H9 (cell line): ENCODE data around the gene SPX. TPM values are rescaled to one million over a fixed set of nuclear protein-coding genes. Genes with fewer than 3 reads are reported as not detected.

Source experiments
- DNase-seq: peaks from one replicate; pipeline ENCODE4 v3.0.0-alpha.2; 2017
- H2AFZ ChIP-seq: one replicate; pipeline ENCODE4 v1.6.1; 2013; ENCODE audit warnings: mild to moderate bottlenecking, low read length, control low read depth, moderate library complexity
- H2AK5ac ChIP-seq: 2 replicates; pipeline ENCODE4 v1.6.1; 2013; ENCODE audit warnings: low read length, control low read depth, mixed read lengths; ENCODE audit not compliant: insufficient read length
- H2BK120ac ChIP-seq: one replicate; pipeline ENCODE4 v1.6.1; 2013; ENCODE audit warnings: low read depth, mild to moderate bottlenecking, low read length, control low read depth, inconsistent platforms; ENCODE audit not compliant: poor library complexity, severe bottlenecking
- H2BK12ac ChIP-seq: 2 replicates; pipeline ENCODE4 v1.6.1; 2013; ENCODE audit warnings: low read length, control low read depth, mixed read lengths, low read depth; ENCODE audit not compliant: insufficient read length
- H2BK15ac ChIP-seq: 2 replicates; pipeline ENCODE4 v1.6.1; 2013; ENCODE audit warnings: low read depth, low read length, control low read depth
- H2BK20ac ChIP-seq: one replicate; pipeline ENCODE4 v1.6.1; 2013; ENCODE audit warnings: low read depth, mild to moderate bottlenecking, low read length, control low read depth, inconsistent platforms; ENCODE audit not compliant: poor library complexity, severe bottlenecking
- H2BK5ac ChIP-seq: 2 replicates; pipeline ENCODE4 v1.6.1; 2013; ENCODE audit warnings: low read length, control low read depth, mixed read lengths; ENCODE audit not compliant: insufficient read length
- H3K14ac ChIP-seq: 2 replicates; pipeline ENCODE4 v1.6.1; 2013; ENCODE audit warnings: low read length, control low read depth; ENCODE audit not compliant: insufficient read depth
- H3K18ac ChIP-seq: 2 replicates; pipeline ENCODE4 v1.6.1; 2013; ENCODE audit warnings: low read depth, mild to moderate bottlenecking, mixed read lengths, low read length, control low read depth; ENCODE audit not compliant: insufficient read length
- H3K23ac ChIP-seq: 2 replicates; pipeline ENCODE4 v1.6.1; 2013; ENCODE audit warnings: low read length, control low read depth, mixed read lengths, low read depth; ENCODE audit not compliant: insufficient read length
- H3K23me2 ChIP-seq: 2 replicates; pipeline ENCODE4 v1.6.1; 2013; ENCODE audit warnings: low read depth, mild to moderate bottlenecking, mixed read lengths, low read length, control low read depth; ENCODE audit not compliant: insufficient read length, poor library complexity, severe bottlenecking
- H3K27ac ChIP-seq: 2 replicates; pipeline ENCODE4 v1.5.1; 2013; ENCODE audit warnings: low read length, control low read depth, mixed read lengths, low read depth; ENCODE audit not compliant: insufficient read length
- H3K27me3 ChIP-seq: 2 replicates; pipeline ENCODE4 v1.6.1; 2013; ENCODE audit warnings: low read length, control low read depth, inconsistent platforms; ENCODE audit not compliant: insufficient read depth
- H3K4ac ChIP-seq: 2 replicates; pipeline ENCODE4 v1.6.1; 2013; ENCODE audit warnings: low read depth, mild to moderate bottlenecking, control low read depth, inconsistent platforms, low read length, moderate library complexity
- H3K4me1 ChIP-seq: 2 replicates; pipeline ENCODE4 v1.6.1; 2013; ENCODE audit warnings: low read length, control low read depth, inconsistent platforms; ENCODE audit not compliant: insufficient read depth
- H3K4me2 ChIP-seq: 2 replicates; pipeline ENCODE4 v1.6.1; 2013; ENCODE audit warnings: low read length, control low read depth, mixed read lengths; ENCODE audit not compliant: insufficient read length, insufficient read depth
- H3K56ac ChIP-seq: 2 replicates; pipeline ENCODE4 v1.6.1; 2013; ENCODE audit warnings: low read depth, mild to moderate bottlenecking, mixed read lengths, low read length, control low read depth; ENCODE audit not compliant: insufficient read length
- H3K79me1 ChIP-seq: 2 replicates; pipeline ENCODE4 v1.6.1; 2013; ENCODE audit warnings: low read depth, mild to moderate bottlenecking, moderate library complexity, low read length, control low read depth, inconsistent platforms; ENCODE audit not compliant: insufficient read depth, poor library complexity, severe bottlenecking
- H3K79me2 ChIP-seq: 2 replicates; pipeline ENCODE4 v1.6.1; 2013; ENCODE audit warnings: low read length, control low read depth, inconsistent platforms; ENCODE audit not compliant: insufficient read depth
- H3K9ac ChIP-seq: 2 replicates; pipeline ENCODE4 v1.6.1; 2013; ENCODE audit warnings: low read length, control low read depth, mixed read lengths; ENCODE audit not compliant: insufficient read length; ENCODE audit errors: extremely low read depth
- H3K9me3 ChIP-seq: one replicate; pipeline ENCODE4 v1.6.1; 2013; ENCODE audit warnings: low read depth, low read length, inconsistent platforms; ENCODE audit not compliant: control insufficient read depth
- H3T11ph ChIP-seq: one replicate; pipeline ENCODE4 v1.6.1; 2013; ENCODE audit warnings: mild to moderate bottlenecking, low read length, control low read depth, inconsistent platforms
- H4K20me1 ChIP-seq: one replicate; pipeline ENCODE4 v1.6.1; 2013; ENCODE audit not compliant: control insufficient read depth, insufficient read length, insufficient read depth
- H4K5ac ChIP-seq: 2 replicates; pipeline ENCODE4 v1.6.1; 2013; ENCODE audit warnings: low read depth, mild to moderate bottlenecking, mixed read lengths, low read length, control low read depth; ENCODE audit not compliant: insufficient read length
- H4K8ac ChIP-seq: replicated peaks from 2 replicates; pipeline ENCODE4 v1.6.1; 2013; ENCODE audit warnings: low read length, control low read depth, mixed read lengths, low read depth; ENCODE audit not compliant: insufficient read length
- H4K91ac ChIP-seq: 2 replicates; pipeline ENCODE4 v1.6.1; 2013; ENCODE audit warnings: low read depth, mild to moderate bottlenecking, moderate library complexity, mixed read lengths, low read length, control low read depth; ENCODE audit not compliant: insufficient read length
- H3K27ac Mint-ChIP-seq, 3 experiments: 2 replicates in 2 of 3; 3 replicates in 1 of 3; pipeline ENCODE4 v1.8.0; 2020 to 2021; ENCODE audit warnings: mixed read lengths in 3 of 3, mild to moderate bottlenecking in 1 of 3, moderate library complexity in 1 of 3
- H3K27me3 Mint-ChIP-seq: 2 replicates; pipeline ENCODE4 v1.8.0; 2021; ENCODE audit warnings: low read depth, mild to moderate bottlenecking, moderate library complexity, mixed read lengths
- H3K36me3 Mint-ChIP-seq, 3 experiments: 2 replicates in 2 of 3; 3 replicates in 1 of 3; pipeline ENCODE4 v1.8.0; 2020 to 2021; ENCODE audit warnings: low read depth in 3 of 3, mixed read lengths in 3 of 3; ENCODE audit not compliant: insufficient read depth in 1 of 3
- H3K4me1 Mint-ChIP-seq, 2 experiments: 2 replicates each; pipeline ENCODE4 v1.8.0; 2020; ENCODE audit warnings: mixed read lengths in 2 of 2
- H3K4me3 Mint-ChIP-seq, 2 experiments: 2 replicates in 1 of 2; 3 replicates in 1 of 2; pipeline ENCODE4 v1.8.0; 2020 to 2021; ENCODE audit warnings: mild to moderate bottlenecking in 2 of 2, mixed read lengths in 2 of 2, moderate library complexity in 1 of 2
- H3K9me3 Mint-ChIP-seq, 2 experiments: 2 replicates in 1 of 2; 3 replicates in 1 of 2; pipeline ENCODE4 v1.8.0; 2020; ENCODE audit warnings: mild to moderate bottlenecking in 2 of 2, mixed read lengths in 2 of 2, moderate library complexity in 1 of 2
- CTCF ChIP-seq: fragments of 200-600 bp; sonication (generic); conservative IDR thresholded peaks from 3 replicates; pipeline ENCODE4 v1.8.0; 2021; ENCODE audit warnings: antibody characterized with exemption, mild to moderate bottlenecking
- WGBS: extraction: QIAGEN DNeasy Blood & Tissue Kit; methylation state at CpG from one replicate; pipeline ENCODE4 v1.1.7; 2013; ENCODE audit warnings: missing lambda C conversion rate, low lambda C conversion rate, mixed read lengths; ENCODE audit not compliant: insufficient read length; ENCODE audit errors: extremely low coverage; 5-methylcytosine and 5-hydroxymethylcytosine counted together
- total RNA-seq: library from RNA; stranded (reverse); gene quantifications from 2 replicates; pipeline ENCODE4 v1.2.1, GENCODE V29; 2021

Gene SPX
- total RNA-seq, 1 experiment from 2014 or later = 0.35 TPM

DNA sequence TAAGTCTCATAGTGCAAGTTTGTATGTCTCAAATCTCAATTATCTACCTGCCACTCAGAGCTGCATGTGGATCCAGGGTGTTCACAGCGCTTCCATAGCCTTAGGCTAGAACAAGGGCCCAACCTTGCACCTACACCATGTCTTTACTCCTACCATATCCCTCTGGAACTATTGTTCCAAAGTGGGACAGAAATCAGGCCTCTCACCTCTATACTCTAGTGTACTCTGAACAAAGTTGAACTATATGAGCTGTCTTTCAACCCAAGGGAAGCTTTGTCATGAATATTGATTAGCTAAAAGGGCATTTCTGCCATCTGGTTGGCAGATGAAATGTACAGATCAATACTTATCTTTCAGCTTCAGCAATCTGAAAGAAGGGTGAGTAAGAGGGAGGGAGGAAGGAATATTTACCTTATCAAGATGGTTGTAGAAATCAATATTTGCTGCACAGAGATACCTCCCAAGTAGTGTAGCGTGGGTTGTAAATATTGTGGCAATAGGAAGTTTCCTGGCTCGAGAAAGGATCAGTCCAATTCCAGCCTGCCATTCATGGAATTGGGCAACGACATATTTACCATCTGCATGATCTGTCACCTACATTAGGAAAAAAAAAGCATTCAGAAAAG, 47.8 kb downstream of the SPX start:
- Histone ChIP-seq H4K91ac (no peak overlapping the region), H3K27me3 (no peaks in the 10 kb centered on the region), H3K56ac (no peak overlapping the region), H3K79me2 (no peaks in the 10 kb centered on the region), H3K14ac (no peak overlapping the region), H2BK20ac (no peak overlapping the region), H3K18ac (no peak overlapping the region), H3T11ph (no peak overlapping the region), H3K9ac (no peak overlapping the region), H3K23me2 (no peaks in the 10 kb centered on the region), H3K4me2 (no peak overlapping the region), H2AFZ (no peak overlapping the region), H2AK5ac (no peak overlapping the region), H3K4me1 (no peaks in the 10 kb centered on the region), H3K79me1 (no peaks in the 10 kb centered on the region), H2BK12ac (no peak overlapping the region), H4K5ac (no peak overlapping the region), H3K27ac (no peak overlapping the region), H3K23ac (no peak overlapping the region), H2BK15ac (no peak overlapping the region), H4K8ac (no peak overlapping the region), H3K9me3 (no peaks in the 10 kb centered on the region), H2BK5ac (no peak overlapping the region), H2BK120ac (no peak overlapping the region), H4K20me1 (no peaks in the 10 kb centered on the region), H3K4ac (no peak overlapping the region)
- no CpG with 5 or more reads among the region's 4 CpGs for WGBS
- no peaks in the 10 kb centered on the region for H3K9me3 Mint-ChIP-seq
- no peaks in the 10 kb centered on the region for H3K36me3 Mint-ChIP-seq
- no peak overlapping the region; a peak in 1 of 7 replicates for H3K27ac Mint-ChIP-seq
- no peak overlapping the region for H3K4me3 Mint-ChIP-seq
- TF ChIP-seq CTCF = no peak
- peaks cover 0 to 4% of the 10 kb centered on the region in 2 experiments; a peak in 2 of 4 replicates for H3K4me1 Mint-ChIP-seq
- H3K27me3 Mint-ChIP-seq = no peaks in the 10 kb centered on the region
- DNase-seq = no peak
